Measurements from ENCODE around the gene SNX6.
"Not testable (repeated sequence)": the region's sequence is repeated elsewhere in the genome, so short reads cannot be mapped to it uniquely, and the experiment has no call there.

Gene SNX6

DNA sequence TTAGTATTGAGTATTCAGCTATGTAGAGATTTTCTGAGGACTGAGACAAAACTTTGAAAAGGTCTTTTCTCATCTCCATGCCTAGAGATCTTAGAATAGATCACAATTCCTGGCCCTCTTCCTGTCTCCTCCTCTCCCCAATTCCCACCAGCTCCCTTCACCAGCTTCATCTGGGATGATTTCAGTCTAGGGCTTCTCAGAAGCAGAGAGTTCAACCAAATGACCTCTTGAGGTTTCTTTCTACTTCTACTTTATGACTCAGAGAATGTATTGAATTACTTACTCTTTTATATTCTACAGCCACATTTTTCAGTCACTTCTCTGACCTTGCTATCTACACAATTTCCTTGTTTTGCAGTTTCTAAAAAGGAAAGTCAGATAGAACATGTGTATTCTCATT lies 19.4 kb upstream of the SNX6 start:
- H3K27ac ChIP-seq, result no peak overlapping the region
- no peak for TF ChIP-seq ZFX (IDR thresholded peaks at IDR 0.05)
- TF ChIP-seq, protein P1, sequence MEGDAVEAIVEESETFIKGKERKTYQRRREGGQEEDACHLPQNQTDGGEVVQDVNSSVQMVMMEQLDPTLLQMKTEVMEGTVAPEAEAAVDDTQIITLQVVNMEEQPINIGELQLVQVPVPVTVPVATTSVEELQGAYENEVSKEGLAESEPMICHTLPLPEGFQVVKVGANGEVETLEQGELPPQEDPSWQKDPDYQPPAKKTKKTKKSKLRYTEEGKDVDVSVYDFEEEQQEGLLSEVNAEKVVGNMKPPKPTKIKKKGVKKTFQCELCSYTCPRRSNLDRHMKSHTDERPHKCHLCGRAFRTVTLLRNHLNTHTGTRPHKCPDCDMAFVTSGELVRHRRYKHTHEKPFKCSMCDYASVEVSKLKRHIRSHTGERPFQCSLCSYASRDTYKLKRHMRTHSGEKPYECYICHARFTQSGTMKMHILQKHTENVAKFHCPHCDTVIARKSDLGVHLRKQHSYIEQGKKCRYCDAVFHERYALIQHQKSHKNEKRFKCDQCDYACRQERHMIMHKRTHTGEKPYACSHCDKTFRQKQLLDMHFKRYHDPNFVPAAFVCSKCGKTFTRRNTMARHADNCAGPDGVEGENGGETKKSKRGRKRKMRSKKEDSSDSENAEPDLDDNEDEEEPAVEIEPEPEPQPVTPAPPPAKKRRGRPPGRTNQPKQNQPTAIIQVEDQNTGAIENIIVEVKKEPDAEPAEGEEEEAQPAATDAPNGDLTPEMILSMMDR (conservative IDR thresholded peaks at IDR 0.05), result no peak

DNA sequence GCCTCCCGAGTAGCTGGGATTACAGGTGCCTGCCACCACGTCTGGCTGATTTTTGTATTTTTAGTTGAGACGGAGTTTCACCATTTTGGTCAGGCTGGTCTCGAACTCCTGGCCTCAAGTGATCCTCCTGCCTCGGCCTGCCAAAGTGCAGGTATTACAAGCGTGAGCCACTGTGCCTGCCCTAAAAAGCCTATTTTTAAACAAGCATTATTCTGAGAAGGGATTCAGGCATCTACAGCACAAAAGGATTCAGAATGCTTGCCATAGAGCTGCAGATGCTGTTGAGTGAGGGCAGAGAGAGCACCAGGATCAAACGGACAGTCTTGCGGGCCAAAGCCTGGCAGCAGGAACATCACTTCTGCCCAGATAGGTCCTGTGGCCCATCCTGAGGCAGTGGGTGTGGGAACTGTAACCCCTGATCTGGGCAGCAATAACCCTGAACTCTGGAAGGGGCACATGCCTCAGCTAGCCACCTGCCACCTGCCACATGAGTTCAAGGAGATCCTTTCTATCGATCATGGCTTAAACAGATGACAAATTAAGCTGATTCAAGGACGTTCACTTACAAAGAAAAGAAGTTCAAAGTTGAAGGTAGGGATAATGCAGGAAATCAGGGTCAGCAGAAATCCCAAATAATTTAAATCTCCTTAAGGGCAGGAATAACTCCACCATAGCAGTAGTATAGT lies 16.8 kb upstream of the SNX6 start:
- TF ChIP-seq ZFX (IDR thresholded peaks at IDR 0.05), result no peak
- TF ChIP-seq, protein P1 (conservative IDR thresholded peaks at IDR 0.05), result no peak
- no peak overlapping the region for H3K27ac ChIP-seq

DNA sequence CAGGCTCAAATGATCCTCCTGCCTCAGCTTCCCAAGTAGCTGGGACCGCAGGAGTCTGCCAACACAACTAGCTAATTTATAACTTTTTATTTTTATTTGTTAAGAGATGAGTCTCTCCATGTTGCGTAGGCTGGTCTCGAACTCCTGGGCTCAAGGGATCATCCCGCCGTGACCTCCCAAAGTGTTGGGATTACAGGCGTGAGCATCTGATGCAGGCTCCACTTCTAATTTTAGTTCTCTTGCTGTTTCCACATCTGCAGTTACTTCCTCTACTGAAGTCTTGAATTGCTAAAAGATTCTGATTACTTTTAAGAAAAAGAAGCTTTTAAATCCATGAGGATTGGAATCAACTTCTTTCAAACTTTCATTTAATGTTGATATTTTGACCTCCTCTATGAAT lies 13.4 kb upstream of the SNX6 start:
- H3K27ac ChIP-seq, result no peak overlapping the region
- no peak for TF ChIP-seq ZFX (IDR thresholded peaks at IDR 0.05)
- TF ChIP-seq, protein P1 (conservative IDR thresholded peaks at IDR 0.05), result no peak

DNA sequence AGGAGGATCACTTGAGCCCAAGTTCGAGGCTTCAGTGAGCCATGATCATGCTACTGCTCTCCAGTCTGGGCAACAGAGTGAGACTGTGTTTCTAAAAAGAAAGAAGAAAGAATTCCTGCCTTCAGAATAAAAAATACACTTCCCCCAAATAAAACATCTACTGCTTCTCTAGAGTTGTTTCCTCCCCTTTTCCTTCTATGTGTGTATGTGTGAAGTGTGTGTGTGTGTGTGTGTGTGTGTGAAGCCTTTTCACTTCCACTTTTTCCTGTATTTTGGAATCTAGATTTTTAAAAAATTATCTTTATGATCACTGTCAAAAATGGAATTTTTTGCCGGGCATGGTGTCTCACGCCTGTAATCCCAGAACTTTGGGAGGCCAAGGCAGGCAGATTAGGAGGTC lies 12.6 kb upstream of the SNX6 start:
- no peak overlapping the region for H3K27ac ChIP-seq
- TF ChIP-seq, protein P1 (conservative IDR thresholded peaks at IDR 0.05), result no peak
- TF ChIP-seq ZFX (IDR thresholded peaks at IDR 0.05), result no peak

DNA sequence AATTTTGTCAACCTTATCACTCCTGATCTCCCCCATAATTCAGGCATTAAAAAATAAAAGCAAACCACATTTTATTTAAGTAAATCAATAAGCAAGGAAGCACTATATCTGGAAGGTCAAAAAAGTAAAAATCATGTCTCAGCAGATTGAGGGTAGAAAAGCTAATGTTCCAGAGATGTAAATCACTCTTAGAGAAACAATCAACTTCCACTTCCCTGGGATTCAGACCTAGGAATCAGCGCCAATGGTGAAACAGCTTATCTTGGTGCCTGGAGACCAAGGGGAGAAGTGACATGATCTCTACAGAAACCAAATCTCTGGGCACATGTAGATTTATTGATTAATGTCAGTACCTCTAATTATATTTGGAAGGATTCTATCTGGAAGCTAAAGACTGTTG lies 10.9 kb upstream of the SNX6 start:
- no peak for TF ChIP-seq ZFX (IDR thresholded peaks at IDR 0.05)
- TF ChIP-seq, protein P1 (conservative IDR thresholded peaks at IDR 0.05), result no peak

DNA sequence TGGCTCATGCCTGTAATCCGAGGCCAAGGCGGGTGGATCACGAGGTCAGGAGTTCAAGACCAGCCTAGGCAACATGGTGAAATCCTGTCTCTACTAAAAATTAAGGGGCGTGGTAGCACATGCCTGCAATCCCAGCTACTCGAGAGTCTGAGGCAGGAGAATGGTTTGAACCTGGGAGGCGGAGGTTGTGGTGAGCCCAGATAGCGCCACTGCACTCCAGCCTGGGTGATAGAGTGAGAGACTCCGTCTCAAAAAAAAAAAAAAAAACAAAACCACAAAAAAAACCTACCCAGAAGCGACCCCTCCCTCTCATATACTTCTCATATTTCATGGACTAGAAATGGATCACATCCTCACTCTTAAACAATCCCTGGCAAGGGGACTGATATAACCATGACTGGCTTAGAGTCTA lies 4.4 kb upstream of the SNX6 start:
- not testable (repeated sequence) for H3K27ac ChIP-seq

More for the DNA sequence above, 10.9 kb upstream of the SNX6 start:
- no peak overlapping the region for H3K27ac ChIP-seq

DNA sequence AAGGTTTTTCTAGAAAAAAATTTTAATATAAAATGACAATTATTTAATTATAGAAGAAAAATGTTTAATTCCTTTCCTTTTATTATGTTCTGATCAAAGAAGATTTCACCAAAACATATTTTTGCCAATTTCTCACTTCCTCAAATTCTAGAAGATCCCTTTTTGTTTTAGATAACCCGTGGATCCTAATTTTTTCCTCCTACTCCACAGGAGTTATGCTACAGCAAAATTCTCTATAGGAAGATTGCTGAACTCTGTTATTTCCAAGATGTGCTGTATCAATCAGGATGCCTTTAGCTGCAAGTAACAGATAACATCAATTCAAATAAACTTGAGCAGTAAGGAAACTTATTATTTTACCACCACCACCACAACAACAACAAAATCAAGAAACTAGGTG lies 3.8 kb upstream of the SNX6 start:
- no peak overlapping the region for H3K27ac ChIP-seq
- no peak for TF ChIP-seq ZFX (IDR thresholded peaks at IDR 0.05)
- TF ChIP-seq, protein P1 (conservative IDR thresholded peaks at IDR 0.05), result no peak

DNA sequence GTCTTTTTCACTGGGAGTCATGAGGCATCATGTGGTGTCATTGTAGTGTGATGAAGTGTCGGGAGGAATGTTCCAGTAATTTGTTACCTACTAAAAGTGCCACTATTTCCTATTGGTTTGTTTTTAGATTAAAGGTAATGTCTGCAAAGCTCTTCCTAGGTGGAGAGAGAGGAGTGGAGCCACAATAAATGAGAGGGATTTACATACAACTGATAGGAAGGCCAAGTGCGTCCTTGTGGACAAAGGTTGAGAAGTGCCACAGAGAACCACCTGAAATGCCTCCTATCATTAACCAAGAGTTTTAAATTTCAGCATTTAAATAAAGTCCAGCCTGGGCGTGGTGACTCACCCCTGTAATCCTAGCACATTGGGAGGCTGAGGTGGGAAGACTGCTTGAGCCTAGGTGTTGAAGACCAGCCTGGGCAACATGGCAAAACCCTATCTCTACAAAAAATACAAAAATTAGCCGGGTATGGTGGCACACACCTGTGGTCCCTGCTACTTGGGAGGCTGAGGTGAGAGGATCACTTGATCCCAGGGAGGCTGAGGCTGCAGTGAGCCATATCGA lies 2.5 kb upstream of the SNX6 start:
- TF ChIP-seq, protein P1 (conservative IDR thresholded peaks at IDR 0.05), result no peak
- no peak for TF ChIP-seq ZFX (IDR thresholded peaks at IDR 0.05)
- no peak overlapping the region for H3K27ac ChIP-seq
